Measurements from ENCODE around the gene AFG1L. TPM values are rescaled to one million over a fixed set of nuclear protein-coding genes. Genes with fewer than 3 reads are reported as not detected.

Gene AFG1L
- total RNA-seq, 1 experiment from 2014 or later = 7.9 TPM

DNA sequence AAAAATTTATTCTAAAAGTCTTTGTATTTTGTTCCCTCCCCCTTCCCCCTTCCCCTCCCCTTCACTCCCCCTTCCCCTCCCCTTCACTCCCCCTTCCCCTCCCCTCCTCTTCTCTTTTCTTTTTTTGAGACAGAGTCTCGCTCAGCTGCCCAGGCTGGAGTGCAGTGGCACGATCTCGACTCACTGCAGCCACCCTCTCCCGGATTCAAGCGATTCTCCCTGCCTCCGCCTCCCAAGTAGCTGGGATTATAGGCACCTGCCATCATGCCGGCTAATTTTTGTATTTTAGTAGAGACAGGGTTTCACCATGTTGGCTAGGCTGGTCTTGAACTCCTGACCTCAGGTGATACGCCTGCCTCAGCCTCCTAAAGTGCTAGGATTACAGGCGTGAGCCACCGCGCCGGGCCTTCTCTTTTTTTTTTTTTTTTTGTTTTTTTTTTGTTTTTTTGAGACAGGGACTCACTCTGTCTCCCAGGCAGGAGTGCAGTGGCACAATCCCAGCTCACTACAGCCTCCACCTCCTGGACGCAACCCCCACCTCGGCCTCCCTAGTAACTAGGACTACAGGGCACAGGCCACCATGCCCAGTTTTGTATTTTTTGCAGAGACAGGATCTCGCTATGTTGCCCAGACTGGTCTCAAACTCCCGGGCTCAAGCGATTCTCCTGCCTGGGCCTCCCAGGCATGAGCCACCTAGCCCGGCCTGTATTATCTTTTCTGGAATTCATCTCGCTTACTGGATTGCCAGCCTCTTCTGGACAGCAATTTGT, 1.1 kb upstream of the AFG1L start:
- peaks cover 6% of the 10 kb centered on the region for H3K4me1 Mint-ChIP-seq
- H3K27ac Mint-ChIP-seq = peak overlapping the region; percentile 98
- TF ChIP-seq ZNF121 (CRISPR knock-in tag; IDR thresholded peaks at IDR 0.05) (peak; percentile 57; the same call in 1 of the 2 replicates), PRRX2 (CRISPR knock-in tag; IDR thresholded peaks at IDR 0.05) (no peak), ZNF219 (CRISPR knock-in tag; IDR thresholded peaks at IDR 0.05; ENCODE audit: borderline replicate concordance) (no peak), FOXJ3 (CRISPR knock-in tag; IDR thresholded peaks at IDR 0.05; ENCODE audit: borderline replicate concordance) (no peak)
- H3K4me3 Mint-ChIP-seq = peak overlapping the region; percentile 99
- H3K27me3 Mint-ChIP-seq (ENCODE audit: low read depth) = no peaks in the 10 kb centered on the region
- no peaks in the 10 kb centered on the region for H3K36me3 Mint-ChIP-seq
- no peaks in the 10 kb centered on the region for H3K9me3 Mint-ChIP-seq
- CTCF ChIA-PET = no interaction called here
- ATAC-seq (no peak), DNase-seq (ENCODE audit: low spot score) (no peak)
- POLR2A ChIA-PET = interaction anchor here (1.8 kb wide), 1 partner anchor 33 kb away, joined by 11 read pairs; the partner anchor contains the start of gene SNX3

DNA sequence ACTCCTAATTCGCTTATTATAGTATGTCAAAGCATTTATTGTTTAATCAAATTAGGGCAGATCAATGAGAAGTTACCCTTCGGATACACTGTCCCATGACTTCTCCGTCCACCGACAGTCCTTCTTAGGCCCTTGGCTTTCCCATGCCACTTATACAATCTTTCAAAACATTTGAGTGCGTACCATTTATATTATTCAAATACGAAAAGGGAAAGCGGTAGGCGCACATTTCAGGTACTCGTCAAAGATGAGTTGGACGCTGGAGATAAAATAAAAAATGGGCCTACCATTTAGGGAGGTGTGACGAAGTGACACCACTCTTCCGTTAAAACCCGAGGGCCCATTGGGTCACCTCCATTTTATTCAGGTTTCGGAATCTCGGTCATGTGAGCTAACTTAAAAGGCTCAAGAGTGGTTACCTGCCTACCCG, 542 bp upstream of the AFG1L start:
- no peak for TF ChIP-seq MYBL2 (CRISPR knock-in tag; IDR thresholded peaks at IDR 0.05)
- TF ChIP-seq, protein P1, sequence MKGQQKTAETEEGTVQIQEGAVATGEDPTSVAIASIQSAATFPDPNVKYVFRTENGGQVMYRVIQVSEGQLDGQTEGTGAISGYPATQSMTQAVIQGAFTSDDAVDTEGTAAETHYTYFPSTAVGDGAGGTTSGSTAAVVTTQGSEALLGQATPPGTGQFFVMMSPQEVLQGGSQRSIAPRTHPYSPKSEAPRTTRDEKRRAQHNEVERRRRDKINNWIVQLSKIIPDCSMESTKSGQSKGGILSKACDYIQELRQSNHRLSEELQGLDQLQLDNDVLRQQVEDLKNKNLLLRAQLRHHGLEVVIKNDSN (CRISPR knock-in tag; IDR thresholded peaks at IDR 0.05) = no peak
- no peak for TF ChIP-seq SOX15 (CRISPR knock-in tag; IDR thresholded peaks at IDR 0.05)
- 0 out of 2 replicates have a peak, but pooled peaks have one; percentile 20 for TF ChIP-seq CREM (CRISPR knock-in tag; IDR thresholded peaks at IDR 0.05)
- TF ChIP-seq, protein P2, sequence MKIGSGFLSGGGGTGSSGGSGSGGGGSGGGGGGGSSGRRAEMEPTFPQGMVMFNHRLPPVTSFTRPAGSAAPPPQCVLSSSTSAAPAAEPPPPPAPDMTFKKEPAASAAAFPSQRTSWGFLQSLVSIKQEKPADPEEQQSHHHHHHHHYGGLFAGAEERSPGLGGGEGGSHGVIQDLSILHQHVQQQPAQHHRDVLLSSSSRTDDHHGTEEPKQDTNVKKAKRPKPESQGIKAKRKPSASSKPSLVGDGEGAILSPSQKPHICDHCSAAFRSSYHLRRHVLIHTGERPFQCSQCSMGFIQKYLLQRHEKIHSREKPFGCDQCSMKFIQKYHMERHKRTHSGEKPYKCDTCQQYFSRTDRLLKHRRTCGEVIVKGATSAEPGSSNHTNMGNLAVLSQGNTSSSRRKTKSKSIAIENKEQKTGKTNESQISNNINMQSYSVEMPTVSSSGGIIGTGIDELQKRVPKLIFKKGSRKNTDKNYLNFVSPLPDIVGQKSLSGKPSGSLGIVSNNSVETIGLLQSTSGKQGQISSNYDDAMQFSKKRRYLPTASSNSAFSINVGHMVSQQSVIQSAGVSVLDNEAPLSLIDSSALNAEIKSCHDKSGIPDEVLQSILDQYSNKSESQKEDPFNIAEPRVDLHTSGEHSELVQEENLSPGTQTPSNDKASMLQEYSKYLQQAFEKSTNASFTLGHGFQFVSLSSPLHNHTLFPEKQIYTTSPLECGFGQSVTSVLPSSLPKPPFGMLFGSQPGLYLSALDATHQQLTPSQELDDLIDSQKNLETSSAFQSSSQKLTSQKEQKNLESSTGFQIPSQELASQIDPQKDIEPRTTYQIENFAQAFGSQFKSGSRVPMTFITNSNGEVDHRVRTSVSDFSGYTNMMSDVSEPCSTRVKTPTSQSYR (CRISPR knock-in tag; IDR thresholded peaks at IDR 0.05) = no peak
- no peak for TF ChIP-seq FOXJ3 (CRISPR knock-in tag; IDR thresholded peaks at IDR 0.05; ENCODE audit: borderline replicate concordance)
- ChIA-PET POLR2A (interaction anchor here (0.6 to 1.8 kb wide), 3 partner anchors 14 to 119 kb away, joined by 3 to 11 read pairs (median 4); partner anchors contain the start of gene SNX3), CTCF (interaction anchor here (0.6 to 1.5 kb wide), 2 partner anchors 197 to 302 kb away, joined by 4 to 8 read pairs; no protein-coding TSS in a partner anchor)
- Mint-ChIP-seq H3K9me3 (no peaks in the 10 kb centered on the region), H3K27ac (peak overlapping the region; percentile 98), H3K4me1 (peaks cover 7% of the 10 kb centered on the region), H3K27me3 (ENCODE audit: low read depth) (no peaks in the 10 kb centered on the region), H3K36me3 (no peaks in the 10 kb centered on the region), H3K4me3 (peak overlapping the region; percentile 99)
- ATAC-seq = no peak
- no peak for DNase-seq (ENCODE audit: low spot score)

DNA sequence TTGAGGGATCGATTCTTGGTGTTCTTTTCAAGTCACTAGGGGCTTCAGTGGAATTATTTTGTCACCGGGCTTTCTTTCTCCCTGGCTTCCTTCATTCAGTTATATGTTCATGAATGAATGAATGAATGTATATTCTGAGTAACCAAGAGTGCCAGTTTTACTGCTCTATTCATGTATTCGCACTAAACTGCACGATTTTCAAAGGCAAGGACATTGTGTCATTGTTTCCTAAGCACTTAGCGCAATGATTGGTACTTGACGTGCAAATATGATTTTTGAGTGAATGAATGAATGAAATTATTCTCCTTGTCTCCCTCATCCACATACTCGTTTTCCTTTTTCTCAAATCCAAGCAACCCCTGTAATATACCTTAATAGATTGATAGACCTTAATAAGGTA, 822 bp downstream of the AFG1L start:
- ChIA-PET CTCF (interaction anchor here (1.5 kb wide), 1 partner anchor 196 kb away, joined by 8 read pairs; no protein-coding TSS in a partner anchor), POLR2A (interaction anchor here (1.8 kb wide), 1 partner anchor 35 kb away, joined by 11 read pairs; the partner anchor contains the start of gene SNX3)
- Mint-ChIP-seq H3K27ac (peak overlapping the region; percentile 98), H3K36me3 (no peaks in the 10 kb centered on the region), H3K4me1 (peaks cover 10% of the 10 kb centered on the region), H3K9me3 (no peaks in the 10 kb centered on the region), H3K27me3 (ENCODE audit: low read depth) (no peaks in the 10 kb centered on the region), H3K4me3 (peak overlapping the region; percentile 99)
- DNase-seq (ENCODE audit: low spot score) = no peak
- ATAC-seq = no peak
- TF ChIP-seq, protein P3, sequence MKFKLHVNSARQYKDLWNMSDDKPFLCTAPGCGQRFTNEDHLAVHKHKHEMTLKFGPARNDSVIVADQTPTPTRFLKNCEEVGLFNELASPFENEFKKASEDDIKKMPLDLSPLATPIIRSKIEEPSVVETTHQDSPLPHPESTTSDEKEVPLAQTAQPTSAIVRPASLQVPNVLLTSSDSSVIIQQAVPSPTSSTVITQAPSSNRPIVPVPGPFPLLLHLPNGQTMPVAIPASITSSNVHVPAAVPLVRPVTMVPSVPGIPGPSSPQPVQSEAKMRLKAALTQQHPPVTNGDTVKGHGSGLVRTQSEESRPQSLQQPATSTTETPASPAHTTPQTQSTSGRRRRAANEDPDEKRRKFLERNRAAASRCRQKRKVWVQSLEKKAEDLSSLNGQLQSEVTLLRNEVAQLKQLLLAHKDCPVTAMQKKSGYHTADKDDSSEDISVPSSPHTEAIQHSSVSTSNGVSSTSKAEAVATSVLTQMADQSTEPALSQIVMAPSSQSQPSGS (CRISPR knock-in tag; IDR thresholded peaks at IDR 0.05; ENCODE audit: borderline replicate concordance, low read depth) = no peak
- no peak for TF ChIP-seq MYBL2 (CRISPR knock-in tag; IDR thresholded peaks at IDR 0.05)
- TF ChIP-seq, protein P4, sequence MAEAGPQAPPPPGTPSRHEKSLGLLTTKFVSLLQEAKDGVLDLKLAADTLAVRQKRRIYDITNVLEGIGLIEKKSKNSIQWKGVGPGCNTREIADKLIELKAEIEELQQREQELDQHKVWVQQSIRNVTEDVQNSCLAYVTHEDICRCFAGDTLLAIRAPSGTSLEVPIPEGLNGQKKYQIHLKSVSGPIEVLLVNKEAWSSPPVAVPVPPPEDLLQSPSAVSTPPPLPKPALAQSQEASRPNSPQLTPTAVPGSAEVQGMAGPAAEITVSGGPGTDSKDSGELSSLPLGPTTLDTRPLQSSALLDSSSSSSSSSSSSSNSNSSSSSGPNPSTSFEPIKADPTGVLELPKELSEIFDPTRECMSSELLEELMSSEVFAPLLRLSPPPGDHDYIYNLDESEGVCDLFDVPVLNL (CRISPR knock-in tag; IDR thresholded peaks at IDR 0.05; ENCODE audit: borderline replicate concordance, low read depth) = no peak
